ENCODE data around the gene CCR9. TPM values are rescaled to one million over a fixed set of nuclear protein-coding genes. Genes with fewer than 3 reads are reported as not detected.

Gene CCR9
- not detected in 2 replicates for total RNA-seq

GRCh38 chr3:45885979-45886705 lies at the start of gene CCR9:
TSS of gene CCR9 (plus strand) at chr3:45886543. CDS start at chr3:45894934, 8,391 bp downstream.

GRCh38 chr3:45841757-45842491 lies 44.4 kb upstream of the CCR9 start, which contains the start of gene LZTFL1:
TSS of gene LZTFL1 (minus strand) at chr3:45842119. CDS start at chr3:45841991, 128 bp downstream.

GRCh38 chr3:45943207-45943846 lies 57.0 kb downstream of the CCR9 start, which contains the start of gene CXCR6:
TSS of gene CXCR6 (plus strand) at chr3:45943464. CDS start at chr3:45946482, 3,018 bp downstream.

Other genes with a start within 250 kb of the CCR9 start
- 22.5 and 50.6 TPM in 2 replicates for gene SACM1L, start 197.1 kb upstream of the CCR9 start, total RNA-seq
- gene SLC6A20, start 90.0 kb upstream of the CCR9 start, total RNA-seq = not detected in 2 replicates
- 4.7 and 11.1 TPM in 2 replicates for gene LZTFL1, start 44.4 kb upstream of the CCR9 start, total RNA-seq
- not detected in 2 replicates for gene CXCR6, start 56.9 kb downstream of the CCR9 start, total RNA-seq
- 11.7 and 23.7 TPM in 2 replicates for gene FYCO1, start 109.3 kb downstream of the CCR9 start, total RNA-seq
- gene XCR1, start 140.9 kb downstream of the CCR9 start, total RNA-seq = not detected in 2 replicates